HEK293T (cell line): Measurements from ENCODE around the gene COL6A3.
"Not testable (repeated sequence)": the region's sequence is repeated elsewhere in the genome, so short reads cannot be mapped to it uniquely, and the experiment has no call there.

ENCODE experiments used
- ARNT ChIP-seq: fragments of 450-650 bp; IDR thresholded peaks from 2 replicates; pipeline ENCODE4 v1.6.1; 2017; ENCODE audit warnings: mild to moderate bottlenecking
- BHLHE40 ChIP-seq: fragments of 450-650 bp; IDR thresholded peaks from 2 replicates; pipeline ENCODE4 v1.6.1; 2016; ENCODE audit warnings: mild to moderate bottlenecking, moderate library complexity, borderline replicate concordance
- CTBP1 ChIP-seq: fragments of 450-650 bp; IDR thresholded peaks from 2 replicates; pipeline ENCODE4 v1.6.1; 2016; ENCODE audit warnings: borderline replicate concordance
- FOXA1 ChIP-seq: fragments of 450-650 bp; IDR thresholded peaks from 2 replicates; pipeline ENCODE4 v1.6.1; 2016; ENCODE audit warnings: mild to moderate bottlenecking
- FOXM1 ChIP-seq: fragments of 450-650 bp; IDR thresholded peaks from 2 replicates; pipeline ENCODE4 v1.6.1; 2017; ENCODE audit warnings: mild to moderate bottlenecking, borderline replicate concordance
- HDGF ChIP-seq: fragments of 450-650 bp; IDR thresholded peaks from 2 replicates; pipeline ENCODE4 v1.6.1; 2017; ENCODE audit warnings: antibody characterized with exemption, borderline replicate concordance
- L3MBTL2 ChIP-seq: fragments of 450-650 bp; conservative IDR thresholded peaks from 2 replicates; pipeline ENCODE4 v1.6.1; 2016; ENCODE audit warnings: mild to moderate bottlenecking
- LEF1 ChIP-seq: fragments of 450-650 bp; IDR thresholded peaks from 2 replicates; pipeline ENCODE4 v1.6.1; 2017; ENCODE audit warnings: mild to moderate bottlenecking, borderline replicate concordance
- NFRKB ChIP-seq: fragments of 450-650 bp; IDR thresholded peaks from 2 replicates; pipeline ENCODE4 v1.6.1; 2016; ENCODE audit warnings: mild to moderate bottlenecking, moderate library complexity
- SUZ12 ChIP-seq: fragments of 450-650 bp; IDR thresholded peaks from 2 replicates; pipeline ENCODE4 v1.6.1; 2016; ENCODE audit warnings: mild to moderate bottlenecking
- TARDBP ChIP-seq: fragments of 450-650 bp; IDR thresholded peaks from 2 replicates; pipeline ENCODE4 v1.6.1; 2016
- ZNF384 ChIP-seq: fragments of 450-650 bp; IDR thresholded peaks from 2 replicates; pipeline ENCODE4 v1.6.1; 2016
- TF ChIP-seq, protein P1 (sequence below): fragments of 450-650 bp; IDR thresholded peaks from 2 replicates; pipeline ENCODE4 v1.6.1; 2016

GRCh38 chr2:237354172-237354571 lies 59.8 kb downstream of the COL6A3 start:
- TF ChIP-seq LEF1, NFRKB, SUZ12, FOXM1, FOXA1, ZNF384, CTBP1, TARDBP, BHLHE40, HDGF, ARNT, L3MBTL2: not testable (repeated sequence)
- TF ChIP-seq, protein P1, sequence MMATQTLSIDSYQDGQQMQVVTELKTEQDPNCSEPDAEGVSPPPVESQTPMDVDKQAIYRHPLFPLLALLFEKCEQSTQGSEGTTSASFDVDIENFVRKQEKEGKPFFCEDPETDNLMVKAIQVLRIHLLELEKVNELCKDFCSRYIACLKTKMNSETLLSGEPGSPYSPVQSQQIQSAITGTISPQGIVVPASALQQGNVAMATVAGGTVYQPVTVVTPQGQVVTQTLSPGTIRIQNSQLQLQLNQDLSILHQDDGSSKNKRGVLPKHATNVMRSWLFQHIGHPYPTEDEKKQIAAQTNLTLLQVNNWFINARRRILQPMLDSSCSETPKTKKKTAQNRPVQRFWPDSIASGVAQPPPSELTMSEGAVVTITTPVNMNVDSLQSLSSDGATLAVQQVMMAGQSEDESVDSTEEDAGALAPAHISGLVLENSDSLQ, result not testable (repeated sequence)
